HepG2 (cell line): Measurements from ENCODE around the gene IGIP. TPM values are rescaled to one million over a fixed set of nuclear protein-coding genes. Genes with fewer than 3 reads are reported as not detected.

Source experiments
- ATAC-seq: fragments of 200-7000 bp; cut with Tn5 transposase; 3 replicates; pipeline ENCODE4 v1.9.1; 2020; ENCODE audit warnings: mild to moderate bottlenecking, moderate library complexity
- BruUV-seq: library from RNA; stranded (reverse); fragments of 400-500 nt; replicated peaks from 2 replicates; lab custom pipeline; 2021; lab: Mats Ljungman, UMichigan
- CTCF ChIA-PET: fragments of 300-600 bp; formaldehyde crosslinking; extraction: SDS; loops from one replicate; lab custom pipeline; 2021; ENCODE audit warnings: low total read pairs, inconsistent platforms, low intra/inter-chr PET ratio; lab: Yijun Ruan, JAX
- POLR2A ChIA-PET: fragments of 350-600 bp; sonication (Branson Sonifier 250); formaldehyde crosslinking; loops from one replicate; lab custom pipeline; 2020; ENCODE audit warnings: antibody characterized with exemption, inconsistent platforms; lab: Yijun Ruan, JAX
- DNase-seq: peaks from one replicate; pipeline ENCODE4 v3.0.0-alpha.2; 2015; ENCODE audit warnings: low spot score
- FAIRE-seq: peaks from 3 replicates; lab custom pipeline; 2011; peaks lifted over from hg19 to GRCh38; lab: Jason Lieb, UNC
- H2AFZ ChIP-seq: one replicate; pipeline ENCODE4 v1.6.1; 2011; ENCODE audit warnings: low read length, inconsistent platforms
- H3K27ac ChIP-seq: fragments of 300-600 bp; 3 replicates; pipeline ENCODE4 v1.8.0; 2011; ENCODE audit warnings: mixed run types, mild to moderate bottlenecking, mixed read lengths, low read length, inconsistent platforms; ENCODE audit not compliant: insufficient read depth; ENCODE audit errors: extremely low read length
- H3K27me3 ChIP-seq, 2 experiments: fragments of 200-600 bp in 1 of 2; 2 replicates in 1 of 2; 3 replicates in 1 of 2; pipeline versions ENCODE4 v1.6.0 to v1.8.0; 2011; ENCODE audit warnings: low read length in 2 of 2, mild to moderate bottlenecking in 2 of 2, moderate library complexity in 2 of 2, inconsistent platforms in 1 of 2; ENCODE audit not compliant: insufficient read depth in 2 of 2, control insufficient read depth in 1 of 2
- H3K36me3 ChIP-seq, 2 experiments: fragments of 200-600 bp in 1 of 2; replicated peaks in 1 of 2; 2 replicates in 1 of 2; 3 replicates in 1 of 2; pipeline versions ENCODE4 v1.5.1 to v1.8.0; 2011; ENCODE audit warnings: low read length in 2 of 2, inconsistent platforms in 1 of 2; ENCODE audit not compliant: insufficient read depth in 2 of 2, control insufficient read depth in 1 of 2
- H3K4me1 ChIP-seq: 2 replicates; pipeline ENCODE4 v1.5.1; 2012; ENCODE audit warnings: low read length, inconsistent platforms; ENCODE audit not compliant: insufficient read depth
- H3K4me2 ChIP-seq: 2 replicates; pipeline ENCODE4 v1.6.0; 2011; ENCODE audit warnings: low read depth, low read length, inconsistent platforms
- H3K4me3 ChIP-seq, 3 experiments: fragments of 200-600 bp in 1 of 3; sonication (generic), shearing (Covaris generic) in 1 of 3; replicated peaks in 1 of 3; 2 replicates each; pipeline ENCODE4 v1.5.1; 2011 to 2016; ENCODE audit warnings: low read length in 3 of 3, inconsistent platforms in 2 of 3, low read depth in 2 of 3, mild to moderate bottlenecking in 2 of 3, control low read depth in 1 of 3, mixed read lengths in 1 of 3; ENCODE audit not compliant: insufficient read depth in 1 of 3
- H3K79me2 ChIP-seq: one replicate; pipeline ENCODE4 v1.6.1; 2011; ENCODE audit warnings: low read length, inconsistent platforms; ENCODE audit not compliant: insufficient read depth
- H3K9ac ChIP-seq: 2 replicates; pipeline ENCODE4 v1.6.0; 2011; ENCODE audit warnings: mild to moderate bottlenecking, low read depth, low read length, inconsistent platforms; ENCODE audit not compliant: insufficient read depth
- H3K9me3 ChIP-seq: 2 replicates; pipeline ENCODE4 v1.5.1; 2012; ENCODE audit warnings: mild to moderate bottlenecking, low read length
- H4K20me1 ChIP-seq: 2 replicates; pipeline ENCODE4 v1.6.0; 2011; ENCODE audit warnings: inconsistent platforms, mild to moderate bottlenecking, low read length, moderate library complexity; ENCODE audit not compliant: insufficient read depth
- ATF7 ChIP-seq, 2 experiments: fragments of 450-650 bp in 1 of 2; sonication (generic) in 1 of 2; formaldehyde crosslinking in 1 of 2; IDR thresholded peaks; 2 replicates each; pipeline versions ENCODE4 v1.4.0 to v1.6.1; 2016 to 2020; ENCODE audit warnings: antibody characterized with exemption in 1 of 2, mild to moderate bottlenecking in 1 of 2, missing genetic modification reagents in 1 of 2
- KLF6 ChIP-seq: IDR thresholded peaks from 2 replicates; pipeline ENCODE4 v1.8.0; 2016; ENCODE audit warnings: missing biosample characterization, missing genetic modification reagents
- PBX3 ChIP-seq: sonication (generic); formaldehyde crosslinking; IDR thresholded peaks from 2 replicates; pipeline ENCODE4 v1.8.1; 2023; ENCODE audit warnings: missing genetic modification reagents, inconsistent platforms, borderline replicate concordance
- PRPF4 ChIP-seq: fragments of 200-400 bp; formaldehyde crosslinking; IDR thresholded peaks from 2 replicates; pipeline ENCODE4 v1.6.1; 2016; ENCODE audit warnings: low read length, low read depth; ENCODE audit not compliant: poor library complexity, severe bottlenecking
- UBTF ChIP-seq: sonication (generic); formaldehyde crosslinking; IDR thresholded peaks from 2 replicates; pipeline ENCODE4 v1.4.0; 2020; ENCODE audit warnings: mild to moderate bottlenecking, missing genetic modification reagents
- ZNF281 ChIP-seq: sonication (generic); formaldehyde crosslinking; IDR thresholded peaks from 2 replicates; pipeline ENCODE4 v1.4.0; 2020; ENCODE audit warnings: missing genetic modification reagents, borderline replicate concordance
- WGBS: methylation state at CpG from one replicate; pipeline ENCODE4 v1.1.6; 2017; ENCODE audit warnings: low lambda C conversion rate; 5-methylcytosine and 5-hydroxymethylcytosine counted together
- in situ Hi-C: cut with HindIII; loops from 2 replicates; pipeline ENCODE4 v1.10.0; 2017; ENCODE audit warnings: low pct_unique_long_range_greater_than_20kb; ENCODE audit not compliant: extremely low pct_ligation_motif_present
- intact Hi-C: fragments of 100-400 bp; cut with micrococcal nuclease; formaldehyde crosslinking; loops from one replicate; pipeline ENCODE4 v1.10.0; 2022; ENCODE audit not compliant: unreplicated experiment
- polyA plus RNA-seq, 8 experiments: library from polyadenylated mRNA; depleted of rRNA in 3 of 8; stranded (reverse) in 7 of 8; unstranded in 1 of 8; fragments of >200 nt; fragmentation: Illumina TruSeq in 4 of 8; extraction: Trizol in 4 of 8; gene quantifications; 2 replicates each; pipeline versions ENCODE4 v1.2.1 to v1.2.3, GENCODE V29; 2011 to 2016; ENCODE audit warnings: low read depth in 4 of 8, missing spikeins in 1 of 8, mixed read lengths in 1 of 8; ENCODE audit not compliant: insufficient read depth in 1 of 8
- total RNA-seq, 5 experiments: library from RNA; depleted of rRNA; stranded (reverse); fragments of >200 nt; fragmentation: Illumina TruSeq; extraction: Trizol; gene quantifications; 2 replicates each; pipeline ENCODE4 v1.2.3, GENCODE V29; 2016; ENCODE audit warnings: low read depth in 1 of 5
- TF ChIP-seq, protein P1 (sequence below), 2 experiments: sonication (generic) in 1 of 2; formaldehyde crosslinking in 1 of 2; IDR thresholded peaks; 2 replicates each; pipeline versions ENCODE4 v1.4.0 to v1.6.1; 2016 to 2020; ENCODE audit warnings: borderline replicate concordance in 1 of 2, low read depth in 1 of 2, mild to moderate bottlenecking in 1 of 2, missing genetic modification reagents in 1 of 2

Gene IGIP
- total and polyA plus RNA-seq, 2 of the 13 experiments (the other 11 are each of a cell fraction or from before 2014, with no cell fraction given): 1.7 to 2.1 TPM

- no peak for TF ChIP-seq KLF6 (CRISPR knock-in tag)
- TF ChIP-seq ZNF281: no peak
- TF ChIP-seq, protein P1, sequence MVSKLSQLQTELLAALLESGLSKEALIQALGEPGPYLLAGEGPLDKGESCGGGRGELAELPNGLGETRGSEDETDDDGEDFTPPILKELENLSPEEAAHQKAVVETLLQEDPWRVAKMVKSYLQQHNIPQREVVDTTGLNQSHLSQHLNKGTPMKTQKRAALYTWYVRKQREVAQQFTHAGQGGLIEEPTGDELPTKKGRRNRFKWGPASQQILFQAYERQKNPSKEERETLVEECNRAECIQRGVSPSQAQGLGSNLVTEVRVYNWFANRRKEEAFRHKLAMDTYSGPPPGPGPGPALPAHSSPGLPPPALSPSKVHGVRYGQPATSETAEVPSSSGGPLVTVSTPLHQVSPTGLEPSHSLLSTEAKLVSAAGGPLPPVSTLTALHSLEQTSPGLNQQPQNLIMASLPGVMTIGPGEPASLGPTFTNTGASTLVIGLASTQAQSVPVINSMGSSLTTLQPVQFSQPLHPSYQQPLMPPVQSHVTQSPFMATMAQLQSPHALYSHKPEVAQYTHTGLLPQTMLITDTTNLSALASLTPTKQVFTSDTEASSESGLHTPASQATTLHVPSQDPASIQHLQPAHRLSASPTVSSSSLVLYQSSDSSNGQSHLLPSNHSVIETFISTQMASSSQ (IDR thresholded peaks at IDR 0.05; ENCODE audit: low read depth): no peak
- TF ChIP-seq, protein P1 (CRISPR knock-in tag; IDR thresholded peaks at IDR 0.05; ENCODE audit: borderline replicate concordance): no peak
- TF ChIP-seq PRPF4: no peak
These were observed at the start of gene IGIP (continued) for GRCh38 chr5:140125637-140126036.

DNA sequence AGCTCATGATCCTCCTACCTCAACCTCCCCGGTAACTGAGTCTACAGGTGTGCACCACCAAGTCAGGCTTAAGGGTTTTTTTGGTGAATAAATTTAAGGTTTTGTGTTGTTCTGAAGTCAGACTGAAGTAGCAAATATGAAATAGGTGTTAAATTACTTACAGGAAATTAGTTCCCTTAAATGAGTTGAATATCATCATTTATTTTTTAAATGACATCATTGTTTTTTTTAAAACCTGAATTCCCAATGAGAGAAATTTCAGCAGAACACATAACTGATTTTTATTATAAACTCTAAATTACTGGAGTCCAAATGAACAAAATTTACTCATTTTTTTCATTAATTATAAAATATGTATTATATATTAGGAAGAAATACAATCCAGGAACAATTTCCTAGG is 49.6 kb upstream of the IGIP start:
- in situ Hi-C loops: no loop called here
- no peak for ATAC-seq
- CTCF ChIA-PET: interaction anchor here (4.2 to 4.6 kb wide), 2 partner anchors 68 to 80 kb away, joined by 37 to 40 read pairs; no protein-coding TSS in a partner anchor

More for the DNA sequence above, 49.6 kb upstream of the IGIP start:
- Histone ChIP-seq H3K9me3 (no peaks in the 10 kb centered on the region), H2AFZ (no peak overlapping the region), H3K4me2 (no peak overlapping the region), H3K4me3 (no peak overlapping the region), H3K4me1 (no peaks in the 10 kb centered on the region), H3K9ac (no peak overlapping the region), H3K27ac (no peak overlapping the region), H3K27me3 (no peaks in the 10 kb centered on the region), H3K79me2 (no peaks in the 10 kb centered on the region), H4K20me1 (no peaks in the 10 kb centered on the region), H3K36me3 (no peaks in the 10 kb centered on the region)
- FAIRE-seq (no peak), DNase-seq (no peak)
- intact Hi-C loops: loop anchor here (5.0 kb wide), 1 partner anchor 36 kb away; the partner anchor contains the start of gene PURA
- POLR2A ChIA-PET: no interaction called here
- TF ChIP-seq ATF7 (IDR thresholded peaks at IDR 0.05) (peak; percentile 67), ATF7 (CRISPR knock-in tag; IDR thresholded peaks at IDR 0.05) (no peak), UBTF (CRISPR knock-in tag) (no peak), PBX3 (no peak)
- no TSS peak for BruUV-seq
- WGBS: 38% methylated on average over 1 of the region's 1 CpG
